OCI-LY1 (cell line): ENCODE results near the gene PLCG2.

Experiments
- H2AFZ ChIP-seq: fragments of 200-600 bp; sonication (generic), shearing (Covaris generic); 2 replicates; pipeline ENCODE4 v1.6.0; 2014; ENCODE audit warnings: antibody characterized with exemption, mild to moderate bottlenecking, low read length
- H3F3A ChIP-seq: fragments of 200-600 bp; sonication (generic), shearing (Covaris generic); 2 replicates; pipeline ENCODE4 v1.6.0; 2014; ENCODE audit warnings: mild to moderate bottlenecking, antibody characterized with exemption, low read length, moderate library complexity; ENCODE audit not compliant: insufficient read depth
- H3K27ac ChIP-seq: fragments of 200-600 bp; sonication (generic); 2 replicates; pipeline ENCODE4 v1.5.1; 2014; ENCODE audit warnings: low read length, mixed run types, mild to moderate bottlenecking, low read depth; ENCODE audit not compliant: poor library complexity, severe bottlenecking
- H3K27me3 ChIP-seq: fragments of 200-600 bp; sonication (generic); 2 replicates; pipeline ENCODE4 v1.6.0; 2014; ENCODE audit warnings: antibody characterized with exemption, mild to moderate bottlenecking, low read length, moderate library complexity; ENCODE audit not compliant: insufficient read depth
- H3K36me3 ChIP-seq: fragments of 200-600 bp; sonication (generic); 2 replicates; pipeline ENCODE4 v1.6.1; 2014; ENCODE audit warnings: mild to moderate bottlenecking, antibody characterized with exemption, low read length, moderate library complexity, mixed read lengths; ENCODE audit not compliant: insufficient read depth
- H3K4me1 ChIP-seq: fragments of 200-600 bp; sonication (generic); 2 replicates; pipeline ENCODE4 v1.5.1; 2014; ENCODE audit warnings: mild to moderate bottlenecking, low read length, moderate library complexity; ENCODE audit not compliant: insufficient read depth, severe bottlenecking
- H3K4me2 ChIP-seq: fragments of 200-600 bp; sonication (generic), shearing (Covaris generic); 2 replicates; pipeline ENCODE4 v1.6.1; 2014; ENCODE audit warnings: low read length
- H3K4me3 ChIP-seq: fragments of 200-600 bp; sonication (generic); 2 replicates; pipeline ENCODE4 v1.5.1; 2014; ENCODE audit warnings: low read length, low read depth, mild to moderate bottlenecking, mixed read lengths; ENCODE audit not compliant: poor library complexity, severe bottlenecking
- H3K79me2 ChIP-seq: fragments of 200-600 bp; shearing (Covaris generic); 2 replicates; pipeline ENCODE4 v1.6.1; 2016; ENCODE audit warnings: mixed run types, low read length, mixed read lengths; ENCODE audit not compliant: insufficient read depth
- H3K9ac ChIP-seq: fragments of 200-600 bp; sonication (generic), shearing (Covaris generic); 2 replicates; pipeline ENCODE4 v1.6.1; 2014; ENCODE audit warnings: mild to moderate bottlenecking, low read length, mixed read lengths
- H3K9me2 ChIP-seq: fragments of 200-600 bp; sonication (generic), shearing (Covaris generic); 2 replicates; pipeline ENCODE4 v1.6.1; 2014; ENCODE audit warnings: low read depth, mild to moderate bottlenecking, low read length, mixed read lengths
- H3K9me3 ChIP-seq: fragments of 200-600 bp; shearing (Covaris generic); 2 replicates; pipeline ENCODE4 v1.6.1; 2014; ENCODE audit warnings: low read length, mixed read lengths
- H4K20me1 ChIP-seq: fragments of 200-600 bp; sonication (generic), shearing (Covaris generic); 2 replicates; pipeline ENCODE4 v1.6.0; 2016; ENCODE audit warnings: mild to moderate bottlenecking, low read length; ENCODE audit not compliant: insufficient read depth
- EZH2 ChIP-seq: fragments of 200-600 bp; sonication (generic), shearing (Covaris generic); IDR thresholded peaks from 2 replicates; pipeline ENCODE4 v1.8.0; 2017; ENCODE audit warnings: borderline replicate concordance, mixed run types, mild to moderate bottlenecking, antibody characterized with exemption, low read length, moderate library complexity, mixed read lengths
- TF ChIP-seq, protein P1 (sequence below): fragments of 200-600 bp; sonication (generic), shearing (Covaris generic); IDR thresholded peaks from 2 replicates; pipeline ENCODE4 v1.5.1; 2017; ENCODE audit warnings: mild to moderate bottlenecking, antibody characterized with exemption, low read length, moderate library complexity, mixed read lengths

PLCG2 gene

DNA sequence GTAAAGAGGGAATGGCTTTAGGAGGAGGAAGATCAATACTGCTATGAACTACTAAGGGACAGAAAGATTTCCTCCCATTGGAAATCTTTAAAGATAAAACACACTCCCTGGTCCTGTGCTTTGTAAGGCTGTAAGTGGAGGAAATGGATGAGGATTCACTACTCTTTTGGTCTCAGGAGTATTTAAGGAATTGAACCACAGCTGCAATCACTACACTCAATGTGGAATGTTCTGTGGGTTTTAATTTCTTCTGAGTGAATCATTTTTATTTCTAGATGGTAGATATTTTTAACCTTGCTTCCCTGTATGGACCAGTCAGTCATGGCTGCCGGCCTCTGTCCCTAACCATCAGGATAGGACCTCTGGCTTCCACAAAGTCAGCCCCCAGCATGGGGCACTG lies 166.6 kb downstream of the PLCG2 start:
- H3K36me3 ChIP-seq = peaks cover 100% of the 10 kb centered on the region
- H3K27ac ChIP-seq = no peak overlapping the region
- 0 out of 2 replicates have a peak, but pooled peaks cover 3% of the 10 kb centered on the region for H3K9me3 ChIP-seq

DNA sequence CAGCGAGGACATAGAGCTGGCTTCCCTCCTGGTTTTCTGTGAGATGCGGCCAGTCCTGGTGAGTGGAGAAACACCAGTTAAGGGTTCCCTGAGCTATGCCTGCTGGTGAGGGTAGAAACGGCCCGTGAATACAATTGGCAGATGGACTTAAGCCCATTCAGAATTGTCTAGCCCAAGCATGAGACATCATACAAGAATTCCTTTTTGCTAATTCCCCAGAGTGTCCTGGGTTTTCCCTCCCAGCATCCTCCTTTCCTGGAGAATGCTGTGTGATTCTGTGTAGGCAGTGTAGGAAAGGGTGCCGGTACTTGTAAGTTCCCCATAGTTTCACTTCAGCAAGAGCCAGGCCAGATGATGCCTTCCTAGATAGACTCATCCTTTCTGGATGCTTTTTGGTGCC lies 167.1 kb downstream of the PLCG2 start:
- no peak overlapping the region for H3K4me3 ChIP-seq
- H3K9me3 ChIP-seq = 0 out of 2 replicates have a peak, but pooled peaks cover 3% of the 10 kb centered on the region
- TF ChIP-seq, protein P1, sequence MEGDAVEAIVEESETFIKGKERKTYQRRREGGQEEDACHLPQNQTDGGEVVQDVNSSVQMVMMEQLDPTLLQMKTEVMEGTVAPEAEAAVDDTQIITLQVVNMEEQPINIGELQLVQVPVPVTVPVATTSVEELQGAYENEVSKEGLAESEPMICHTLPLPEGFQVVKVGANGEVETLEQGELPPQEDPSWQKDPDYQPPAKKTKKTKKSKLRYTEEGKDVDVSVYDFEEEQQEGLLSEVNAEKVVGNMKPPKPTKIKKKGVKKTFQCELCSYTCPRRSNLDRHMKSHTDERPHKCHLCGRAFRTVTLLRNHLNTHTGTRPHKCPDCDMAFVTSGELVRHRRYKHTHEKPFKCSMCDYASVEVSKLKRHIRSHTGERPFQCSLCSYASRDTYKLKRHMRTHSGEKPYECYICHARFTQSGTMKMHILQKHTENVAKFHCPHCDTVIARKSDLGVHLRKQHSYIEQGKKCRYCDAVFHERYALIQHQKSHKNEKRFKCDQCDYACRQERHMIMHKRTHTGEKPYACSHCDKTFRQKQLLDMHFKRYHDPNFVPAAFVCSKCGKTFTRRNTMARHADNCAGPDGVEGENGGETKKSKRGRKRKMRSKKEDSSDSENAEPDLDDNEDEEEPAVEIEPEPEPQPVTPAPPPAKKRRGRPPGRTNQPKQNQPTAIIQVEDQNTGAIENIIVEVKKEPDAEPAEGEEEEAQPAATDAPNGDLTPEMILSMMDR = no peak
- TF ChIP-seq EZH2 = no peak
- H3K4me1 ChIP-seq = no peaks in the 10 kb centered on the region
- H2AFZ ChIP-seq = no peak overlapping the region
- H3K27ac ChIP-seq = no peak overlapping the region
- H3K9me2 ChIP-seq = no peaks in the 10 kb centered on the region
- no peaks in the 10 kb centered on the region for H3K79me2 ChIP-seq
- no peak overlapping the region for H3K4me2 ChIP-seq
- peaks cover 100% of the 10 kb centered on the region for H3K36me3 ChIP-seq
- no peaks in the 10 kb centered on the region for H3F3A ChIP-seq
- H3K27me3 ChIP-seq = no peaks in the 10 kb centered on the region
- H4K20me1 ChIP-seq = no peaks in the 10 kb centered on the region; the same call in 1 of the 2 replicates
- no peak overlapping the region for H3K9ac ChIP-seq

More for the DNA sequence above, 166.6 kb downstream of the PLCG2 start:
- Histone ChIP-seq H3K79me2 (no peaks in the 10 kb centered on the region), H3K4me3 (no peak overlapping the region), H4K20me1 (no peaks in the 10 kb centered on the region; the same call in 1 of the 2 replicates), H3F3A (no peaks in the 10 kb centered on the region), H3K9ac (no peak overlapping the region), H3K9me2 (no peaks in the 10 kb centered on the region), H3K4me2 (no peak overlapping the region), H3K4me1 (no peaks in the 10 kb centered on the region), H2AFZ (no peak overlapping the region), H3K27me3 (no peaks in the 10 kb centered on the region)
- TF ChIP-seq, protein P1 = no peak
- no peak for TF ChIP-seq EZH2

DNA sequence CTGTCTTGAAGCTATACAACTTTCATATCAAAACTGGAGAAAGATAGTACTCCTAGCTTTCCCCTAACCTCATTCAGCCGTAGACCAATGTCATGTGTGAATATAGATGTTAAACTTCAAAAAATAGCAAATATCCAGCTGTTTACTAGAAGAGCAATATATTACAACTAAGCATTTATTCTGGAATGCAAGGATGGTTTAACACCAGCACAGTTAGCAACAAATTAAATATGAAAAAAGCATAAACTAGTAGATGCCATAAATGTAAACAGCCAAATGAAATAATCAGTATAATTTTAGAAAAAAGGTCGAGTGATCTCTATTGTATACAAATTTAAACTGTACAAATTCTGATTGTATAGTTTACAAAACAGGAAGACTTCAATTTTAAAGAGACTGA lies 172.5 kb downstream of the PLCG2 start:
- peaks cover 100% of the 10 kb centered on the region for H3K36me3 ChIP-seq
- no peaks in the 10 kb centered on the region for H3K27me3 ChIP-seq
- no peak overlapping the region for H3K9ac ChIP-seq
- H3F3A ChIP-seq = no peaks in the 10 kb centered on the region; the same call in 1 of the 2 replicates
- no peak overlapping the region for H3K27ac ChIP-seq
- no peaks in the 10 kb centered on the region for H4K20me1 ChIP-seq
- TF ChIP-seq, protein P1 = no peak
- no peak for TF ChIP-seq EZH2
- H3K4me1 ChIP-seq = no peaks in the 10 kb centered on the region
- H3K79me2 ChIP-seq = no peaks in the 10 kb centered on the region
- H3K4me3 ChIP-seq = no peak overlapping the region
- H3K4me2 ChIP-seq = no peak overlapping the region
- no peak overlapping the region for H2AFZ ChIP-seq
- 0 out of 2 replicates have a peak, but pooled peaks cover 3% of the 10 kb centered on the region for H3K9me3 ChIP-seq
- H3K9me2 ChIP-seq = no peaks in the 10 kb centered on the region
